GM12878 (cell line): ENCODE data around the gene CENPQ. TPM values are rescaled to one million over a fixed set of nuclear protein-coding genes. Genes with fewer than 3 reads are reported as not detected.

Experiments
- ATAC-seq: fragments of 200-7000 bp; cut with Tn5 transposase; 3 replicates; pipeline ENCODE4 v1.9.1; 2020; ENCODE audit warnings: mild to moderate bottlenecking, moderate library complexity
- BruUV-seq: library from RNA; stranded (reverse); fragments of 400-500 nt; replicated peaks from 2 replicates; lab custom pipeline; 2021; lab: Mats Ljungman, UMichigan
- CTCF ChIA-PET: fragments of 300-600 bp; sonication (Branson Sonifier 250); formaldehyde crosslinking; extraction: SDS; loops from one replicate; lab custom pipeline; 2021; ENCODE audit warnings: inconsistent platforms; lab: Yijun Ruan, JAX
- POLR2A ChIA-PET: fragments of 350-600 bp; formaldehyde crosslinking; extraction: SDS; loops from one replicate; lab custom pipeline; 2021; ENCODE audit warnings: inconsistent platforms; lab: Charles Lee
- RAD21 ChIA-PET: fragments of 300-600 bp; sonication (Branson Sonifier 250); formaldehyde crosslinking; loops from one replicate; lab custom pipeline; 2023; ENCODE audit warnings: antibody characterized with exemption; ENCODE audit not compliant: unreplicated experiment; lab: Charles Lee
- SMC1A ChIA-PET: fragments of 300-600 bp; sonication (Branson Sonifier 250); formaldehyde crosslinking; loops from one replicate; lab custom pipeline; 2023; ENCODE audit not compliant: unreplicated experiment, uncharacterized antibody; lab: Charles Lee
- DNase-seq: peaks from one replicate; pipeline ENCODE4 v3.0.0-alpha.2; 2011; ENCODE audit warnings: low read depth, low spot score
- FAIRE-seq: peaks from 3 replicates; lab custom pipeline; 2011; peaks lifted over from hg19 to GRCh38; lab: Jason Lieb, UNC
- H2AFZ ChIP-seq: 2 replicates; pipeline ENCODE4 v1.6.0; 2011; ENCODE audit warnings: low read depth, low read length, control low read depth; ENCODE audit not compliant: control insufficient read depth
- H3K27ac ChIP-seq: 2 replicates; pipeline ENCODE4 v1.5.1; 2011; ENCODE audit warnings: control low read depth; ENCODE audit not compliant: control insufficient read depth, insufficient read depth
- H3K27me3 ChIP-seq, 2 experiments: replicated peaks in 1 of 2; 2 replicates each; pipeline versions ENCODE4 v1.6.0 to v1.6.1; 2011; ENCODE audit warnings: low read length in 1 of 2; ENCODE audit not compliant: control insufficient read depth in 2 of 2, insufficient read depth in 2 of 2
- H3K36me3 ChIP-seq, 2 experiments: 2 replicates each; pipeline ENCODE4 v1.5.1; 2011; ENCODE audit warnings: low read length in 1 of 2; ENCODE audit not compliant: control insufficient read depth in 2 of 2, insufficient read depth in 2 of 2
- H3K4me1 ChIP-seq: 2 replicates; pipeline ENCODE4 v1.6.1; 2011; ENCODE audit warnings: mild to moderate bottlenecking, low read length, moderate library complexity, mixed read lengths; ENCODE audit not compliant: control insufficient read depth, insufficient read depth
- H3K4me2 ChIP-seq: 2 replicates; pipeline ENCODE4 v1.6.0; 2011; ENCODE audit warnings: control low read depth; ENCODE audit not compliant: control insufficient read depth, insufficient read depth
- H3K4me3 ChIP-seq: fragments of 200-600 bp; sonication (generic); 2 replicates; pipeline ENCODE4 v1.5.1; 2016
- H3K79me2 ChIP-seq: 2 replicates; pipeline ENCODE4 v1.6.0; 2011; ENCODE audit warnings: low read length; ENCODE audit not compliant: control insufficient read depth, insufficient read depth
- H3K9ac ChIP-seq: 2 replicates; pipeline ENCODE4 v1.8.0; 2011; ENCODE audit warnings: low read length, control low read depth, mixed read lengths; ENCODE audit not compliant: control insufficient read depth, insufficient read depth
- H3K9me3 ChIP-seq: replicated peaks from 3 replicates; pipeline ENCODE4 v1.5.1; 2011; ENCODE audit warnings: mild to moderate bottlenecking, low read length; ENCODE audit not compliant: control insufficient read depth, insufficient read depth
- H4K20me1 ChIP-seq: 2 replicates; pipeline ENCODE4 v1.6.0; 2011; ENCODE audit not compliant: control insufficient read depth, insufficient read depth
- PAX8 ChIP-seq: fragments of 450-650 bp; IDR thresholded peaks from 2 replicates; pipeline ENCODE4 v1.6.1; 2017; ENCODE audit warnings: mild to moderate bottlenecking, moderate library complexity
- POLR2AphosphoS2 ChIP-seq: IDR thresholded peaks from 2 replicates; pipeline ENCODE4 v1.6.1; 2011; ENCODE audit warnings: low read depth, mild to moderate bottlenecking, low read length, improper control_type of control experiment, moderate library complexity
- RBBP5 ChIP-seq: fragments of 200-600 bp; sonication (generic); conservative IDR thresholded peaks from 2 replicates; pipeline ENCODE4 v1.6.1; 2016
- SIX5 ChIP-seq: IDR thresholded peaks from 2 replicates; pipeline ENCODE4 v1.6.1; 2011; ENCODE audit warnings: mild to moderate bottlenecking, low read depth, low read length, moderate library complexity; ENCODE audit not compliant: severe bottlenecking
- TCF12 ChIP-seq: IDR thresholded peaks from 2 replicates; pipeline ENCODE4 v1.6.1; 2011; ENCODE audit warnings: low read depth, mild to moderate bottlenecking, low read length
- ZNF207 ChIP-seq: fragments of 450-650 bp; IDR thresholded peaks from 2 replicates; pipeline ENCODE4 v1.6.1; 2014; ENCODE audit warnings: antibody characterized with exemption, mild to moderate bottlenecking, borderline replicate concordance
- WGBS: methylation state at CpG from one replicate; pipeline ENCODE4 v1.1.6; 2016; ENCODE audit warnings: low lambda C conversion rate; ENCODE audit not compliant: insufficient replicate concordance, insufficient coverage; ENCODE audit errors: missing lambda C conversion rate; 5-methylcytosine and 5-hydroxymethylcytosine counted together
- in situ Hi-C: fragments of 300-500 bp; cut with MboI; formaldehyde crosslinking; loops from 9 replicates; pipeline ENCODE4 v1.14.3; 2018; ENCODE audit warnings: mixed read lengths
- intact Hi-C: fragments of 100-400 bp; cut with micrococcal nuclease; formaldehyde crosslinking; loops from one replicate; pipeline ENCODE4 v1.14.2; 2022; ENCODE audit not compliant: unreplicated experiment
- polyA plus RNA-seq, 11 experiments: library from polyadenylated mRNA; depleted of rRNA in 4 of 11; unstranded in 6 of 11; stranded (reverse) in 5 of 11; fragments of >200 nt; fragmentation: Nextera tagmentation in 4 of 11; fragmentation: Illumina TruSeq in 1 of 11; extraction: Ambion mirVana in 4 of 11; extraction: Trizol in 1 of 11; gene quantifications; 1 replicate in 1 of 11; 2 replicates in 10 of 11; pipeline versions ENCODE4 v1.2.1 to v1.2.3, GENCODE V29; 2011 to 2016; ENCODE audit warnings: inconsistent platforms in 2 of 11, missing spikeins in 2 of 11, low read depth in 1 of 11
- total RNA-seq, 4 experiments: library from RNA; depleted of rRNA in 3 of 4; stranded (reverse); fragments of >200 nt in 3 of 4; fragmentation: Illumina TruSeq in 1 of 4; extraction: Trizol in 1 of 4; gene quantifications; 2 replicates each; pipeline versions ENCODE4 v1.2.1 to v1.2.3, GENCODE V29; 2013 to 2021
- TF ChIP-seq, protein P1 (sequence below): IDR thresholded peaks from 2 replicates; pipeline ENCODE4 v1.6.1; 2012; ENCODE audit warnings: low read depth, low read length, improper control_type of control experiment
- TF ChIP-seq, protein P2 (sequence below): fragments of 450-650 bp; IDR thresholded peaks from 2 replicates; pipeline ENCODE4 v1.6.1; 2016; ENCODE audit warnings: mild to moderate bottlenecking, moderate library complexity, borderline replicate concordance
- TF ChIP-seq, protein P3 (sequence below): fragments of 450-650 bp; IDR thresholded peaks from 2 replicates; pipeline ENCODE4 v1.6.1; 2017; ENCODE audit warnings: mild to moderate bottlenecking, moderate library complexity

Gene CENPQ
- total and polyA plus RNA-seq, 10 of the 15 experiments (the other 5 are each of a cell fraction or from before 2014, with no cell fraction given), result 7.4 to 34.2 (median 17.8) TPM

DNA sequence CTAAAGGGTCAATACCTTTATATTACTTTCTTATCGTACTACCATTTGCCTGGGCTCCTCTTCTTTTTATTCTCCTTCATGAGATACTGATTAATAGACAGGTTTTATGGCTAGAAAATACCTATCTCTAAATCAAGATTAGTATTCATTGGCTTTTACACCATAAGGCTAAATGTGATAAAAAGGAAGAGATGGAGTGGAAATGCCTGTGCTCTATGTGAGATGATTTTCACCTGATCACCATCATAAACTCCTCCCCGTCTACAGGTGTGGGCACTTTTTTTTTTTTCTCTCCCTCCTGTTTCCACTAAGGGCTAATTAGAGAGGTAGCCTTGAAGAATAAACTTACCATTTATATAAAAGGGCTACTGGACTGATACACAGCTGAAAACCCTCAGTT lies 36.5 kb downstream of the CENPQ start, which contains the start of gene GLYATL3:
Gene GLYATL3 (plus strand): TSS at position 301 of the 400 bp plus-strand sequence. CDS start 12,068 bp downstream, outside the sequence.
- TF ChIP-seq, protein P1, sequence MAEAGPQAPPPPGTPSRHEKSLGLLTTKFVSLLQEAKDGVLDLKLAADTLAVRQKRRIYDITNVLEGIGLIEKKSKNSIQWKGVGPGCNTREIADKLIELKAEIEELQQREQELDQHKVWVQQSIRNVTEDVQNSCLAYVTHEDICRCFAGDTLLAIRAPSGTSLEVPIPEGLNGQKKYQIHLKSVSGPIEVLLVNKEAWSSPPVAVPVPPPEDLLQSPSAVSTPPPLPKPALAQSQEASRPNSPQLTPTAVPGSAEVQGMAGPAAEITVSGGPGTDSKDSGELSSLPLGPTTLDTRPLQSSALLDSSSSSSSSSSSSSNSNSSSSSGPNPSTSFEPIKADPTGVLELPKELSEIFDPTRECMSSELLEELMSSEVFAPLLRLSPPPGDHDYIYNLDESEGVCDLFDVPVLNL, result no peak
- no peak for TF ChIP-seq POLR2AphosphoS2
- TF ChIP-seq, protein P2, sequence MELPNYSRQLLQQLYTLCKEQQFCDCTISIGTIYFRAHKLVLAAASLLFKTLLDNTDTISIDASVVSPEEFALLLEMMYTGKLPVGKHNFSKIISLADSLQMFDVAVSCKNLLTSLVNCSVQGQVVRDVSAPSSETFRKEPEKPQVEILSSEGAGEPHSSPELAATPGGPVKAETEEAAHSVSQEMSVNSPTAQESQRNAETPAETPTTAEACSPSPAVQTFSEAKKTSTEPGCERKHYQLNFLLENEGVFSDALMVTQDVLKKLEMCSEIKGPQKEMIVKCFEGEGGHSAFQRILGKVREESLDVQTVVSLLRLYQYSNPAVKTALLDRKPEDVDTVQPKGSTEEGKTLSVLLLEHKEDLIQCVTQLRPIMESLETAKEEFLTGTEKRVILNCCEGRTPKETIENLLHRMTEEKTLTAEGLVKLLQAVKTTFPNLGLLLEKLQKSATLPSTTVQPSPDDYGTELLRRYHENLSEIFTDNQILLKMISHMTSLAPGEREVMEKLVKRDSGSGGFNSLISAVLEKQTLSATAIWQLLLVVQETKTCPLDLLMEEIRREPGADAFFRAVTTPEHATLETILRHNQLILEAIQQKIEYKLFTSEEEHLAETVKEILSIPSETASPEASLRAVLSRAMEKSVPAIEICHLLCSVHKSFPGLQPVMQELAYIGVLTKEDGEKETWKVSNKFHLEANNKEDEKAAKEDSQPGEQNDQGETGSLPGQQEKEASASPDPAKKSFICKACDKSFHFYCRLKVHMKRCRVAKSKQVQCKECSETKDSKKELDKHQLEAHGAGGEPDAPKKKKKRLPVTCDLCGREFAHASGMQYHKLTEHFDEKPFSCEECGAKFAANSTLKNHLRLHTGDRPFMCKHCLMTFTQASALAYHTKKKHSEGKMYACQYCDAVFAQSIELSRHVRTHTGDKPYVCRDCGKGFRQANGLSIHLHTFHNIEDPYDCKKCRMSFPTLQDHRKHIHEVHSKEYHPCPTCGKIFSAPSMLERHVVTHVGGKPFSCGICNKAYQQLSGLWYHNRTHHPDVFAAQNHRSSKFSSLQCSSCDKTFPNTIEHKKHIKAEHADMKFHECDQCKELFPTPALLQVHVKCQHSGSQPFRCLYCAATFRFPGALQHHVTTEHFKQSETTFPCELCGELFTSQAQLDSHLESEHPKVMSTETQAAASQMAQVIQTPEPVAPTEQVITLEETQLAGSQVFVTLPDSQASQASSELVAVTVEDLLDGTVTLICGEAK, result no peak
- TF ChIP-seq, protein P3, sequence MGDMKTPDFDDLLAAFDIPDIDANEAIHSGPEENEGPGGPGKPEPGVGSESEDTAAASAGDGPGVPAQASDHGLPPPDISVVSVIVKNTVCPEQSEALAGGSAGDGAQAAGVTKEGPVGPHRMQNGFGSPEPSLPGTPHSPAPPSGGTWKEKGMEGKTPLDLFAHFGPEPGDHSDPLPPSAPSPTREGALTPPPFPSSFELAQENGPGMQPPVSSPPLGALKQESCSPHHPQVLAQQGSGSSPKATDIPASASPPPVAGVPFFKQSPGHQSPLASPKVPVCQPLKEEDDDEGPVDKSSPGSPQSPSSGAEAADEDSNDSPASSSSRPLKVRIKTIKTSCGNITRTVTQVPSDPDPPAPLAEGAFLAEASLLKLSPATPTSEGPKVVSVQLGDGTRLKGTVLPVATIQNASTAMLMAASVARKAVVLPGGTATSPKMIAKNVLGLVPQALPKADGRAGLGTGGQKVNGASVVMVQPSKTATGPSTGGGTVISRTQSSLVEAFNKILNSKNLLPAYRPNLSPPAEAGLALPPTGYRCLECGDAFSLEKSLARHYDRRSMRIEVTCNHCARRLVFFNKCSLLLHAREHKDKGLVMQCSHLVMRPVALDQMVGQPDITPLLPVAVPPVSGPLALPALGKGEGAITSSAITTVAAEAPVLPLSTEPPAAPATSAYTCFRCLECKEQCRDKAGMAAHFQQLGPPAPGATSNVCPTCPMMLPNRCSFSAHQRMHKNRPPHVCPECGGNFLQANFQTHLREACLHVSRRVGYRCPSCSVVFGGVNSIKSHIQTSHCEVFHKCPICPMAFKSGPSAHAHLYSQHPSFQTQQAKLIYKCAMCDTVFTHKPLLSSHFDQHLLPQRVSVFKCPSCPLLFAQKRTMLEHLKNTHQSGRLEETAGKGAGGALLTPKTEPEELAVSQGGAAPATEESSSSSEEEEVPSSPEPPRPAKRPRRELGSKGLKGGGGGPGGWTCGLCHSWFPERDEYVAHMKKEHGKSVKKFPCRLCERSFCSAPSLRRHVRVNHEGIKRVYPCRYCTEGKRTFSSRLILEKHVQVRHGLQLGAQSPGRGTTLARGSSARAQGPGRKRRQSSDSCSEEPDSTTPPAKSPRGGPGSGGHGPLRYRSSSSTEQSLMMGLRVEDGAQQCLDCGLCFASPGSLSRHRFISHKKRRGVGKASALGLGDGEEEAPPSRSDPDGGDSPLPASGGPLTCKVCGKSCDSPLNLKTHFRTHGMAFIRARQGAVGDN, result no peak
- no peak for TF ChIP-seq PAX8
- no peak for TF ChIP-seq TCF12
- no peak for TF ChIP-seq ZNF207
- TF ChIP-seq RBBP5, result no peak
- TF ChIP-seq SIX5, result no peak
- H3K36me3 ChIP-seq, result no peaks in the 10 kb centered on the region
- H4K20me1 ChIP-seq, result no peaks in the 10 kb centered on the region
- no peak within 1 kb of the TSS for H3K27ac ChIP-seq
- no peak for ATAC-seq
- CTCF ChIA-PET, result no interaction called here
- no peaks in the 10 kb centered on the region for H3K4me1 ChIP-seq
- RAD21 ChIA-PET, result no interaction called here
- no peak within 1 kb of the TSS for H3K9ac ChIP-seq
- SMC1A ChIA-PET, result no interaction called here
- no peaks in the 10 kb centered on the region for H3K27me3 ChIP-seq
- BruUV-seq, result no TSS peak
- H3K4me3 ChIP-seq, result no peak within 1 kb of the TSS
- H3K4me2 ChIP-seq, result no peak within 1 kb of the TSS
- FAIRE-seq, result no peak
- POLR2A ChIA-PET, result no interaction called here
- in situ Hi-C loops (no loop called here), intact Hi-C loops (no loop called here)
- WGBS, result 52% methylated on average over 2 of the region's 2 CpGs
- no peaks in the 10 kb centered on the region for H3K9me3 ChIP-seq
- H2AFZ ChIP-seq, result no peak within 1 kb of the TSS
- no peaks in the 10 kb centered on the region for H3K79me2 ChIP-seq
- DNase-seq, result no peak
